Measurements from ENCODE around the gene CLDN3. TPM values are rescaled to one million over a fixed set of nuclear protein-coding genes. Genes with fewer than 3 reads are reported as not detected.
A peak's percentile ranks its signal among the peaks of the same experiment; 100 is the strongest.

CLDN3 gene
- total and polyA plus RNA-seq, 2 of the 4 experiments (the other 2 are of a cell fraction) = 0.12 to 0.18 TPM

DNA sequence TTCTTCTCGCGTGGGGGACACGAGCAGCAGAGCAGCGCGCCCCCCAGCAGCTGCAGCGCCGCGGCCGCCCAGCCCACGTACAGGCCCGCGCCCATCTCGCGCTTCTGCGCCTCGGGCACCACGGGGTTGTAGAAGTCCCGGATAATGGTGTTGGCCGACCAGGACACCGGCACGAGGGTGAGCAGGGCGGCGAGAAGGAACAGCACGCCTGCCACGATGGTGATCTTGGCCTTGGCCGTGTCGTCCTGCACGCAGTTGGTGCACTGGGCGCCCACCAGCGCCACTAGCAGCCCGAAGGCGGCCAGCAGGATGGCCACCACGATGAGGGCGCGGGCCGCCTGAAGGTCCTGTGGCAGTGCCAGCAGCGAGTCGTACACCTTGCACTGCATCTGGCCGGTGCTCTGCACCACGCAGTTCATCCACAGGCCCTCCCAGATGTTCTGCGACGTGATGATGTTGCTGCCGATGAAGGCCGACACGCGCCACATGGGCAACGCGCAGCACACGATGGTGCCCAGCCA, 529 bp downstream of the CLDN3 start:
- Histone ChIP-seq H2AK5ac (ENCODE audit: low read depth, low read length) (no peak overlapping the region), H3K9me1 (ENCODE audit: insufficient read depth, low read length) (no peaks in the 10 kb centered on the region), H2AK9ac (replicated peaks; ENCODE audit: low read depth, low read length, poor library complexity) (no peak overlapping the region), H4K5ac (ENCODE audit: low read depth, low read length) (no peak overlapping the region), H4K91ac (ENCODE audit: insufficient read depth, low read depth, low read length) (no peak overlapping the region), H2AFZ (replicated peaks; ENCODE audit: low read length, poor library complexity) (peak overlapping the region; percentile 84), H3K27ac (ENCODE audit: insufficient read depth, low read length) (no peak overlapping the region), H3K56ac (ENCODE audit: extremely low read depth, insufficient read depth, low read length) (no peak overlapping the region), H4K20me1 (ENCODE audit: insufficient read depth, low read length) (no peaks in the 10 kb centered on the region), H3K79me1 (ENCODE audit: low read depth in 1 of 2, low read length in 2 of 2) (no peaks in the 10 kb centered on the region), H3K14ac (replicated peaks; ENCODE audit: low read depth, low read length) (no peak overlapping the region), H2BK120ac (ENCODE audit: low read depth, low read length) (no peak overlapping the region), H2BK20ac (ENCODE audit: low read depth, low read length) (no peak overlapping the region), H2BK5ac (ENCODE audit: low read depth, low read length, poor library complexity, severe bottlenecking) (no peak overlapping the region), H3K4me1 (ENCODE audit: control insufficient read depth, insufficient read depth, low read length) (peaks cover 4% of the 10 kb centered on the region; the same call in 1 of the 2 replicates), H3K27me3 (ENCODE audit: control insufficient read depth, insufficient read depth, low read length) (peaks cover 37% of the 10 kb centered on the region), H3K23ac (ENCODE audit: low read depth, low read length) (no peak overlapping the region), H3K4me3 (ENCODE audit: insufficient read depth, low read depth, low read length) (no peak overlapping the region), H3K18ac (ENCODE audit: low read depth, low read length) (no peak overlapping the region), H3K4ac (ENCODE audit: low read depth, low read length) (no peak overlapping the region), H3K9ac (ENCODE audit: low read depth, low read length) (no peak overlapping the region), H3K4me2 (ENCODE audit: low read depth, low read length) (no peak overlapping the region), H3K9me3 (ENCODE audit: control insufficient read depth, insufficient read depth, low read length) (no peaks in the 10 kb centered on the region; the same call in 1 of the 2 replicates), H4K8ac (ENCODE audit: low read depth in 2 of 2, low read length in 2 of 2) (no peak overlapping the region), H3K36me3 (ENCODE audit: control insufficient read depth, insufficient read depth, low read length) (no peaks in the 10 kb centered on the region), H2BK15ac (ENCODE audit: low read depth, low read length) (no peak overlapping the region)
- TF ChIP-seq BHLHE40 (IDR thresholded peaks at IDR 0.05; ENCODE audit: low read depth, low read length) = no peak
- no peak for TF ChIP-seq CEBPB (IDR thresholded peaks at IDR 0.05; ENCODE audit: low read depth, low read length)
- TF ChIP-seq, protein P1, sequence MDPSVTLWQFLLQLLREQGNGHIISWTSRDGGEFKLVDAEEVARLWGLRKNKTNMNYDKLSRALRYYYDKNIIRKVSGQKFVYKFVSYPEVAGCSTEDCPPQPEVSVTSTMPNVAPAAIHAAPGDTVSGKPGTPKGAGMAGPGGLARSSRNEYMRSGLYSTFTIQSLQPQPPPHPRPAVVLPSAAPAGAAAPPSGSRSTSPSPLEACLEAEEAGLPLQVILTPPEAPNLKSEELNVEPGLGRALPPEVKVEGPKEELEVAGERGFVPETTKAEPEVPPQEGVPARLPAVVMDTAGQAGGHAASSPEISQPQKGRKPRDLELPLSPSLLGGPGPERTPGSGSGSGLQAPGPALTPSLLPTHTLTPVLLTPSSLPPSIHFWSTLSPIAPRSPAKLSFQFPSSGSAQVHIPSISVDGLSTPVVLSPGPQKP (IDR thresholded peaks at IDR 0.05; ENCODE audit: borderline replicate concordance, low read depth, low read length) = no peak
- TF ChIP-seq CHD1 (IDR thresholded peaks at IDR 0.05; ENCODE audit: low read depth, low read length) = no peak
- TF ChIP-seq MAZ (IDR thresholded peaks at IDR 0.05; ENCODE audit: borderline replicate concordance, low read depth, low read length) = no peak
- TF ChIP-seq RCOR1 (IDR thresholded peaks at IDR 0.05; ENCODE audit: insufficient replicate concordance, low read length) = no peak
- TF ChIP-seq MAFK (IDR thresholded peaks at IDR 0.05; ENCODE audit: low read depth, low read length) = no peak
- TF ChIP-seq NFE2L2 (IDR thresholded peaks at IDR 0.05; ENCODE audit: low read depth, low read length) = no peak
- TF ChIP-seq FOS (IDR thresholded peaks at IDR 0.05; ENCODE audit: low read depth, low read length) = no peak
- TF ChIP-seq SMC3 (IDR thresholded peaks at IDR 0.05; ENCODE audit: low read depth, low read length) = no peak
- no peak for DNase-seq
- ATAC-seq (ENCODE audit: low read depth) = no peak; the same call in 1 of the 2 replicates
- CTCF ChIA-PET = no interaction called here
- POLR2A ChIA-PET (ENCODE audit: unreplicated experiment) = no interaction called here
- in situ Hi-C loops (cut with MboI; ENCODE audit: low sequenced_read_pairs) (no loop called here), intact Hi-C loops (cut with micrococcal nuclease) (no loop called here), dilution Hi-C loops (cut with HindIII; ENCODE audit: low sequenced_read_pairs, unreplicated experiment) (no loop called here)
- WGBS, 2 experiments (ENCODE audit: extremely low coverage in 2 of 2, insufficient read length in 1 of 2) = 23% methylated on average over 31 of the region's 49 CpGs; no CpG with 5 or more reads in 1 of the 2 experiments
- BruUV-seq (replicated peaks) = no TSS peak
